ENCODE results near the gene BCCIP. TPM values are rescaled to one million over a fixed set of nuclear protein-coding genes. Genes with fewer than 3 reads are reported as not detected.

Gene BCCIP
- total RNA-seq = 127 and 128 TPM in 2 replicates

DNA sequence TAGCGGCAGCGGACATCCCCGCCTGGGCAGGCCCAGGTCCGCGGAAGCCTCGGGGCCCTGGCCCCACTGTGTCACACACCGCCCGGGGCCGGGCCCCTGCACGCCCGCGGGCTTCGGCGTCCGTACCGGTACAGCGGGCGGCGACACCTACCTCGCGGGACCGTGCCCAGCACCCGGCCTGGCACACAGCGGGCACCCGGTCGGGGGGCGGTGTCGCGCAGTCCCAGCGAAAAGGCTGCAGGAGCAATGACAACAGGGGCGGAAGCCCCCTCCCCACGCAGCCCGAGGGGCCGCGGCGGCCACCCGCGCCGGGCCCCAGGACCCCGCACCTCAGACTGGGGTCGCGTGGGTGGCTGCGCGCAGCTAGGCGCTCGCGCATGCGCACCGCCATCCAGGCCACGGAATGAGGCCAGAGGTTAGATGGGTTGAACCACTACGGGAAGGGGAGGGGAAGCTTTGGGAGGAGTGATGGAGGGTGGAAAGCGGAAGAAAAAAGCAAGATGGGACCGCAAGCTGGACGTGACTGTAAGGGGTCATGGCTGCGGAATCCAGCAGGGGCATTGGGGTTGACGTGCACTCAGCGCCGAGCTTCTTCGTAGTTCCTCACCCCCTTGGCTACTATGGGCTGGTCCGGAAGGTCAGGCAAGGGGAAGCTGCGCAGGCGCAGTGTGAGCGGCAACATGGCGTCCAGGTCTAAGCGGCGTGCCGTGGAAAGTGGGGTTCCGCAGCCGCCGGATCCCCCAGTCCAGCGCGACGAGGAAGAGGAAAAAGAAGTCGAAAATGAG lies at the start of gene BCCIP, which contains the start of gene UROS:
Gene BCCIP (plus strand): TSS at position 669 of the 785 bp plus-strand sequence. CDS start 12 bp downstream, at position 681.
Gene UROS (minus strand): TSS at position 381 of the 785 bp plus-strand sequence. CDS start 6,759 bp downstream, outside the sequence.
- H3K27me3 Mint-ChIP-seq (ENCODE audit: insufficient read depth) = no peaks in the 10 kb centered on the region
- peak; percentile 86 for DNase-seq (ENCODE audit: low spot score)
- peak within 1 kb of the TSS; percentile 87 for H3K4me3 Mint-ChIP-seq
- no peaks in the 10 kb centered on the region for H3K9me3 Mint-ChIP-seq
- H3K4me1 Mint-ChIP-seq (ENCODE audit: low read depth) = peaks cover 11% of the 10 kb centered on the region
- peaks cover 12% of the 10 kb centered on the region for H3K36me3 Mint-ChIP-seq (ENCODE audit: low read depth)
- peak within 1 kb of the TSS; percentile 41 for H3K27ac Mint-ChIP-seq
- intact Hi-C loops (cut with micrococcal nuclease) = loop anchor here (1.0 to 10.0 kb wide), 4 partner anchors 73 to 1021 kb away; partner anchors contain the start of genes ABRAXAS2, EDRF1 and FANK1

DNA sequence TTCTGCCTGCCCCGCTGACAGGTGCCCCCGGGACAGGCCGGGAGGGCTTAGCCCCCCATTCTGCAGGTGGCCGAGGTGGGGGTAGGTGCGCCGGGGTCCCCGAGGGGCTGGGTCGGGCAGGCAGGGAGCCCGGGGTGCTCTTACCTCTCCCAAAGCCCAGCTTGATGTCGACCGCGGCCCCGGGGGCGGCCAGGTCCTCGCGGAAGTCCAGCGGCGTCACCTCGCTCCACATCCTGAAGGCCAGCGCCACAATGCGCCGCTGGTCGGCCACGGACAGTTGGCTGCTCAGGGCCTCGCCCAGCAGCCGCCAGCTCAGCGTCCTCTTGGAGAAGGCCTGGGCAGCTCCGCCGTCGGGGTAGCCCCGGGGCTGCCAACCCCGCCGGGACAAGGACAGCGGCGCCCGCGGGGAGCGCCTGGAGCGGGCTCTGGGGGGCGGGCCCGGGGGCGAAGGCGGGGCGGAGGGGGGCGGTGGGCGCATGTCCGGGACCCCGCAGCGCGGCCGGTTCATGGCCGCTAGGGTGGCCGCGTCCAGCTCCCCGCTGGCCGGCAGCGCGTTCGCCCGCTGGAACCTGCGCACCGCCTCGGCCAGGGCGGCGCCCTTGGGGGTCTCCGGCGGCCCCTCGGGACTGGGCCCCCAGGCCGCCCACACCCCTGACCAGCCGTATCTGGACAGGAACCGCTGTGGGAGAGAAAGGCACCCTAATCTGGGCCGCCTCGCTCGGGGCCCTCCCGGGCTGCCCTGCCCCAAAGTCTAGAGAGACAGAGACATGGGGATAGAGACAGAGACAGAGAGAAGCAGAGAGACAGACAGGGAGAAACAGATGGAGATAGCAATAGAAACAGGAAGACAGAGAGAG lies 49.4 kb upstream of the BCCIP start:
- DNase-seq (ENCODE audit: low spot score) = no peak
- Mint-ChIP-seq H3K27me3 (ENCODE audit: insufficient read depth) (peaks cover 2% of the 10 kb centered on the region), H3K4me3 (no peak overlapping the region), H3K4me1 (ENCODE audit: low read depth) (no peaks in the 10 kb centered on the region), H3K27ac (no peak overlapping the region), H3K36me3 (ENCODE audit: low read depth) (no peaks in the 10 kb centered on the region), H3K9me3 (no peaks in the 10 kb centered on the region)
- intact Hi-C loops (cut with micrococcal nuclease) = no loop called here

DNA sequence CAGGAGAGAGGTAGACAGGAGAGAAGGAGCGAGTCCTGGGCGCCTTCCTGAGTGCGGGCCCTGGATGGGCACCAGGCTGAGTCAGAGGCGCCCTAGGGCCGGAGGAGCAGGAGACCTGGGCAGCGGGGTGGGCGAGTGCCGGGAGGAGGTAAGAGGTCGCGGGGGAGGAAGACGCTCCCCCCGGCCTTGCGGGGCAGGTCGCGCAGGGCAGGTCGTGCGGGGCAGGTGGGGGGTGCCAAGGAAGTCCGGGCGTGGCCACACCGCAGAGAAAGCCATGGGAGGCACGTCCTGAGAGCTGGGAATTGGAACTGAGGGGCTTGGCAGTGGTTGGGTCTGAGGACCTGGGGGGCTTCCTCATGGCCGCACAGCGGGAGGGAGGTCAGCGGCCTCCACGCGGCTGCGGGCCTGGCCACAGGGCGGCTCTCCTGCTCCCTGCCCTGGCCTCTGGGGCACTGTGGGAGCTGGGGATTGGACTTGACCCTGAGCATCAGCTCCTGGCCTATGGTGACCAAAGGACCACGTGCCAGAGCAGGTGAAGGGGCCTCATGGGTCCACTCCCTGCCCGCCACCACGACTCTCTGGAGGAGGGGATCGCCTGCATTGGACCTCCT lies 48.7 kb upstream of the BCCIP start:
- DNase-seq (ENCODE audit: low spot score) = no peak
- Mint-ChIP-seq H3K36me3 (ENCODE audit: low read depth) (no peaks in the 10 kb centered on the region), H3K4me3 (no peak overlapping the region), H3K27ac (no peak overlapping the region), H3K27me3 (ENCODE audit: insufficient read depth) (peaks cover 2% of the 10 kb centered on the region), H3K9me3 (no peaks in the 10 kb centered on the region), H3K4me1 (ENCODE audit: low read depth) (no peaks in the 10 kb centered on the region)
- intact Hi-C loops (cut with micrococcal nuclease) = no loop called here

DNA sequence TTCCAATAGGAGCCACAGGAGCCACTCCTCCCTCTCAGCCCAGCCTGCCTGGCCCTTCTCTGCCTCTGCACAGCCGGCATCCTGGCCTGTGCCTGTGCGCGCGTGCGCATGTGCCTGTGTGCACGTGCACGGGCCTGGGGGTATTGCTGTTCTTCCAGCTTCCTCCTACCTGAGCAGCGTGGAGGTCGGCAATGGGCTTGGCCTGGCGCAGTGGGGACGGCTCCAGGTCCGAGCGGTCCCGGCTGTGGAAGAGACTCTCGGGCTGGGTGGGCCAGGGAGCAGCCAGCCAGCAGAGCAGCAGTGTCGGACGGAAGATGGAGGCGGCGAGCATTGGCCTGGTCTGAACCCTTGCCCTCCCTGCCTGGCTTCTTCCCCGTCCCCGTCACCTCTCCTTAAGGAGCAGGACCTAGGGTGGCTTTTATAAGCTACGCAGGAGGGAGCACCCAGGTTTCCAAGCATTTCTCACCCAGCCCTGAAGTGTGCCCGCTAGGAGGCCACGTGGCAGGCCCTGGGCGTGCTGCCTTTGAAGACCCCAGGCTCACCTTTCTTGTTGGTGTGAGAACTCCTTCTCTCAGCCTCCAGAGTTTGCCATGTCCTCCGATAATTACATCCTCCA lies 47.7 kb upstream of the BCCIP start, which contains the start of gene MMP21:
Gene MMP21 (minus strand): TSS at position 331 of the 616 bp plus-strand sequence. CDS start 0 bp downstream, at position 331.
- H3K36me3 Mint-ChIP-seq (ENCODE audit: low read depth) = no peaks in the 10 kb centered on the region
- H3K4me3 Mint-ChIP-seq = no peak within 1 kb of the TSS
- H3K27me3 Mint-ChIP-seq (ENCODE audit: insufficient read depth) = peaks cover 2% of the 10 kb centered on the region

DNA sequence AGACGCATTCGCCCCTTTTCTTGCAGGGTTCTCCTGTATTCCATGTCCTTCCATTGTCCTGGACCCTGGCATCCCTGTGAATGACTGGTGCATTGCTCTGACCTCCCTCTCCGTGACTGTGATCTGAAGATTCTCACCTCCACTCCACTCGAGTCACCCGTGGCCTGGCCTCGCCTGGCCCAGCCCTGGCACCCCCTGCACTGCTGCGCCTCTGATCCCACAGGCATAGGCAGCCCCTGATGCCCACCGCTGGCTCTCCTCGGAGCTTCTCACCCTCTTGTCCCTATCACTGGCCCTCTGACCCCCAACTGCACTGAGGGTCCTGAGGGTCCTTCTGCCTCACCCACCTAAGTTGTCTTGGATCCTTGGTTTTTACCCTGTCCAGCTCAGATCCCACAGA lies 45.5 kb upstream of the BCCIP start:
- Mint-ChIP-seq H3K27ac (no peak overlapping the region), H3K4me3 (no peak overlapping the region), H3K27me3 (ENCODE audit: insufficient read depth) (peaks cover 2% of the 10 kb centered on the region), H3K4me1 (ENCODE audit: low read depth) (no peaks in the 10 kb centered on the region), H3K36me3 (ENCODE audit: low read depth) (no peaks in the 10 kb centered on the region), H3K9me3 (no peaks in the 10 kb centered on the region)
- DNase-seq (ENCODE audit: low spot score) = no peak
- intact Hi-C loops (cut with micrococcal nuclease) = no loop called here

More for the DNA sequence above, 47.7 kb upstream of the BCCIP start, which contains the start of gene MMP21:
- Mint-ChIP-seq H3K9me3 (no peaks in the 10 kb centered on the region), H3K4me1 (ENCODE audit: low read depth) (no peaks in the 10 kb centered on the region), H3K27ac (no peak within 1 kb of the TSS)
- no peak for DNase-seq (ENCODE audit: low spot score)
- intact Hi-C loops (cut with micrococcal nuclease) = no loop called here

DNA sequence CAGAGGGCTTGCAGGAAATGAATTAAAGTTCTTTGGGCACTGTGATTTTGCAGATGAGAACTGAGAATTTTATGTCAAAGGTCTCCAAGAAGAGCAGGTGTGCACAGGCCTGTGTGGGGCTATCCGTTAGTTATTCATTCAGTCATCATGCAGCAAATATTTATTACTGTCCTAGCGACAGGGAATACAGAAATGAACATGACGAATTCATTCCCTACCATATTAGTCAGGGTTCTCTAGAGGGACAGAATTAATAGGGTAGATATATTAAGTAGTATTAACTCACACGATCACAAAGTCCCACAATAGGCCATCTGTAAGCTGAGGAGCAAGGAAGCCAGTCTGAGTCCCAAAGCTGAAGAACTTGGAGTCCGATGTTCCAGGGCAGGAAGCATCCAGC lies 44.8 kb upstream of the BCCIP start:
- no peak for DNase-seq (ENCODE audit: low spot score)
- Mint-ChIP-seq H3K4me1 (ENCODE audit: low read depth) (no peaks in the 10 kb centered on the region), H3K27me3 (ENCODE audit: insufficient read depth) (peaks cover 2% of the 10 kb centered on the region), H3K9me3 (no peaks in the 10 kb centered on the region), H3K36me3 (ENCODE audit: low read depth) (no peaks in the 10 kb centered on the region), H3K27ac (no peak overlapping the region), H3K4me3 (no peak overlapping the region)
- intact Hi-C loops (cut with micrococcal nuclease) = no loop called here

DNA sequence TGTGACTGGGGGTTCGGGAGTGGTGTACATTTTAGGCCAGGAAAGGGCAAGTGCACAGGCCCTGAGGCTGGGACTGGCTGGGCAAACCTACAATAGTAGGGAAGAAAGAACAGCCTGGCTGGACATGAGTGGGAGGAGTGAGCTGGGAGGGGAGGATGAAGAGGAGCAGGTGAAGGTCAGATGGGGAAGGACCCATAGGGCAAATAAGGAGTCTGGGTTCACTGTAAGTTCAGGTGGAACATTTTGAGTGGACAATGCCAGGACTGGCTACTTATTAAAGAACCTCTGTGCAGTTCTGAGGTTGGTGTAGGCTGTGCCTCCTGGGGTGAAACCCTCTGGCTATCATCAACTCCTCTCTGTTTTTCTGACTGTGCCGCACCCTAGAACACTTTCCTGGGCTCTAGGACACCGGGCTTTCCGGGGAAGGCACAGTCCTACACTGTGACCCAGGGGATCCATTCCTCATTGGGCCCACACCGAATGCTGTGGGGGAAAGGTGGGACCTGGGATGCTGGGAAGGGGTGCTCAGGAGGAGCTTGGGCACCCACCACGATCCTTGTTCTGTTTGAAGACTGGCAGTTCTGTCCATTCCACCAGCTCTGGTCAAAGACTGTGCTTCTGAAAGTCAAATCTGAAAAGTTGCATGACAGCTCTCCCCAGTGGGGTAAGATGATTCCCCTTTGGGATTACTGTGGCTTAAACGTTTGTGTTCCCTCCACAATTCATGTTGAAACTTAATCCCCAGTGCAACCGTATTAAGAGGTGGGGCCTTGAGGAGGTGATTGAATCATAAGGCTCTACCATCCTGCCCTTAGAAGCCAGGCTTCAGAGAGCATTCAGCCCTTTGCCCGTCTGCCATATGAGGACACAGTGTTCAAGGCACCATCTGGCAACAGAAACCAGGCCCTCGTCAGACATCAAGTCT lies 43.7 kb upstream of the BCCIP start:
- Mint-ChIP-seq H3K4me3 (no peak overlapping the region), H3K9me3 (no peaks in the 10 kb centered on the region), H3K36me3 (ENCODE audit: low read depth) (no peaks in the 10 kb centered on the region), H3K4me1 (ENCODE audit: low read depth) (no peaks in the 10 kb centered on the region), H3K27me3 (ENCODE audit: insufficient read depth) (peaks cover 2% of the 10 kb centered on the region), H3K27ac (no peak overlapping the region)
- intact Hi-C loops (cut with micrococcal nuclease) = no loop called here
- DNase-seq (ENCODE audit: low spot score) = no peak

DNA sequence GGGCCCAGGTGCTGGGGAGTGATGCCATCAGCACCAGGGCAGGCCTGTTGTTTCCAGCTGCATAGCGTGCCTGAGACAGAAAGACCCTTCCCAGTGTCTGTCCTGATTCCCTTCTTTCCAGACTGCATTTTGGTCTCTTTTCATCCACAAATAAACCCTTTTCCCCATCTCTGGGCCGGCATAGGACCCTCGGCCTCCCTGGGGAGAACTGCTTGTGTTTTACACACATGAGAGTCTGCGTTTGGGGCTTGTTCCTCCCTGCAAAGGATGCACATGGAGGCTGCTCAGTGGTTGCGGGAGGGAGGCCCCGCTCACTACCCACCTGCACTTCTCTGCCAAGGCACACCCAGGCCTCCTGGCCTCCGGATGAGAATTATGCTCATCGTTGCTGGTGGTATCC lies 42.0 kb upstream of the BCCIP start:
- intact Hi-C loops (cut with micrococcal nuclease) = no loop called here
- Mint-ChIP-seq H3K4me3 (no peak overlapping the region), H3K4me1 (ENCODE audit: low read depth) (no peaks in the 10 kb centered on the region), H3K27me3 (ENCODE audit: insufficient read depth) (peaks cover 2% of the 10 kb centered on the region), H3K9me3 (no peaks in the 10 kb centered on the region), H3K36me3 (ENCODE audit: low read depth) (no peaks in the 10 kb centered on the region), H3K27ac (no peak overlapping the region)
- DNase-seq (ENCODE audit: low spot score) = no peak

DNA sequence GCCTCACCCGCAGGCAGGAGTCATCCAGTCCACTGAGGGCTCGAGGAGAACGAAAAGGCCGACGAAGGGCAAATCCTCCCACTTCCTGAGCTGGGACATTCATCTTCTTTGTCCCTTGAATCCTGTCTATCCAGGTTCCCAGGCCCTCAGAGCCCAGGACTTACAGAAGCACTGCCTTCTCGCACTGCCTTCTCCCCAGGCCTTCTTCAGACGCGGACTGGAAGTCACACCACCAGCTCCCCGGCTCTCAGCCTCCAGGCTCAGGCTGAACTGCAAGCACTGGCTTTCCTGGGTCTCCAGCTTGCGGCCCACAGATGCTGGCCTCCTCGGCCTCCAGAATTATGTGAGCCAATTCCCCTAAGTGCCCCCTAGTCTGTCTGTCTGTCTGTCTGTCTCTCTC lies 41.3 kb upstream of the BCCIP start:
- Mint-ChIP-seq H3K9me3 (no peaks in the 10 kb centered on the region), H3K27ac (no peak overlapping the region), H3K27me3 (ENCODE audit: insufficient read depth) (peaks cover 2% of the 10 kb centered on the region), H3K4me1 (ENCODE audit: low read depth) (no peaks in the 10 kb centered on the region), H3K4me3 (no peak overlapping the region), H3K36me3 (ENCODE audit: low read depth) (no peaks in the 10 kb centered on the region)
- intact Hi-C loops (cut with micrococcal nuclease) = no loop called here
- DNase-seq (ENCODE audit: low spot score) = no peak

DNA sequence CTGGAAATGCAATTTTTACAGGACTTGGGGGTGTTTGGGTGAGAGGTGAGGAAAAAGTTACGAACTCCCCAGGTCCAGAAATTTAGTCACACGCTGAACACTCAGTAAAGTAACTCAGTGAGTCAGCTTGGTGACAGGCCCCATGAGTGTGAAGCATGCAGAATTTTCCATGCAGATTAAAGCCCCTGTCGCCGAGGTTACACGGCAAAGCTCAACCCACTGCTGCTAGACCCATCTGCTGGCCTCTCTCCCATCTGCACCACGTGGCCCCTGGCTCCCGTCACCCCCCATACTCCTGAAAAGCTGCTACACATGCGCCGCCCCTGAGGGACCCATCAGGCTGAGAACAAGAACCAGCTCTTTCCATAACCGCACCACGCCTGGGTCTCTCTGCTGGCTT lies 40.7 kb upstream of the BCCIP start:
- H3K27me3 Mint-ChIP-seq (ENCODE audit: insufficient read depth) = no peaks in the 10 kb centered on the region
- intact Hi-C loops (cut with micrococcal nuclease) = no loop called here
- H3K4me3 Mint-ChIP-seq = no peak overlapping the region
- no peaks in the 10 kb centered on the region for H3K36me3 Mint-ChIP-seq (ENCODE audit: low read depth)
- H3K27ac Mint-ChIP-seq = no peak overlapping the region
- H3K9me3 Mint-ChIP-seq = no peaks in the 10 kb centered on the region
- peaks cover under 1% of the 10 kb centered on the region for H3K4me1 Mint-ChIP-seq (ENCODE audit: low read depth)
- DNase-seq (ENCODE audit: low spot score) = no peak

DNA sequence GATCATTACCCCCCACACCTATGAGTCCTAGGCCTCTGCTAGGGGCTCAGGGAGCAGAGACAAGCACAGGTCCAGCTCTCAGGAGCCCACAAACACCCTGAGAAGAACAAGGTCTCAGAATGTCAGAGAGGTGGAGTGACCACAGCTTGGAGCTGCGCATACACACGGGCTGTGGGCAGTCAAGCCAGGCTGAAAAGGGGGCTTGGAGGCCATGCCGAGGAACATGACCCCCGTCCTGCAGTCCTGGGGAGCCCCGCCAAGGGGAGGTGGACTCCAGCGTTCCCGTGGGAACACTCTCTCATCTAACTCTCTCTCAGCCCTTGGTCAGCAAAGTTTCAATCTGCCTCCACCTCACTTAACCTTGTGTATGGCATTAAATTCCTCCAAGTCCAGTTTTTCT lies 39.9 kb upstream of the BCCIP start:
- intact Hi-C loops (cut with micrococcal nuclease) = no loop called here
- Mint-ChIP-seq H3K4me3 (no peak overlapping the region), H3K9me3 (no peaks in the 10 kb centered on the region), H3K4me1 (ENCODE audit: low read depth) (peaks cover 8% of the 10 kb centered on the region), H3K27me3 (ENCODE audit: insufficient read depth) (no peaks in the 10 kb centered on the region), H3K27ac (no peak overlapping the region), H3K36me3 (ENCODE audit: low read depth) (no peaks in the 10 kb centered on the region)
- DNase-seq (ENCODE audit: low spot score) = no peak
